ENCODE data around the gene BIVM.

- TF ChIP-seq CTCF (conservative IDR thresholded peaks at IDR 0.05; ENCODE audit: low read depth in 2 of 2): no peak
- no peak for TF ChIP-seq STAT1 (IDR thresholded peaks at IDR 0.05; ENCODE audit: unreplicated experiment)
- TF ChIP-seq EZH2 (IDR thresholded peaks at IDR 0.05; ENCODE audit: low read depth, unreplicated experiment): no peak
- TF ChIP-seq JUNB (IDR thresholded peaks at IDR 0.05; ENCODE audit: unreplicated experiment): no peak
- TF ChIP-seq POLR2AphosphoS5 (IDR thresholded peaks at IDR 0.05; ENCODE audit: low read depth): no peak
- TF ChIP-seq CREB1 (CRISPR knock-in tag; IDR thresholded peaks at IDR 0.05; ENCODE audit: low read depth): no peak
- no peak for TF ChIP-seq NANOG (IDR thresholded peaks at IDR 0.05; ENCODE audit: borderline replicate concordance)
- TF ChIP-seq EZH2phosphoT487 (IDR thresholded peaks at IDR 0.05; ENCODE audit: unreplicated experiment): no peak
- TF ChIP-seq REST (IDR thresholded peaks at IDR 0.05; ENCODE audit: unreplicated experiment): no peak
- TF ChIP-seq ETS1 (IDR thresholded peaks at IDR 0.05): no peak
- TF ChIP-seq ZNF331 (CRISPR knock-in tag; IDR thresholded peaks at IDR 0.05; ENCODE audit: low read depth): no peak
- TF ChIP-seq ZNF114 (CRISPR knock-in tag; IDR thresholded peaks at IDR 0.05): no peak
Measured at GRCh38 chr13:102776271-102776670, 22.6 kb upstream of the BIVM start.
